OCI-LY1 (cell line): ENCODE data around the gene POLA2.

ENCODE experiments used
- H2AFZ ChIP-seq: fragments of 200-600 bp; sonication (generic), shearing (Covaris generic); 2 replicates; pipeline ENCODE4 v1.6.0; 2014; ENCODE audit warnings: antibody characterized with exemption, mild to moderate bottlenecking, low read length
- H3F3A ChIP-seq: fragments of 200-600 bp; sonication (generic), shearing (Covaris generic); 2 replicates; pipeline ENCODE4 v1.6.0; 2014; ENCODE audit warnings: mild to moderate bottlenecking, antibody characterized with exemption, low read length, moderate library complexity; ENCODE audit not compliant: insufficient read depth
- H3K27ac ChIP-seq: fragments of 200-600 bp; sonication (generic); 2 replicates; pipeline ENCODE4 v1.5.1; 2014; ENCODE audit warnings: low read length, mixed run types, mild to moderate bottlenecking, low read depth; ENCODE audit not compliant: poor library complexity, severe bottlenecking
- H3K27me3 ChIP-seq: fragments of 200-600 bp; sonication (generic); 2 replicates; pipeline ENCODE4 v1.6.0; 2014; ENCODE audit warnings: antibody characterized with exemption, mild to moderate bottlenecking, low read length, moderate library complexity; ENCODE audit not compliant: insufficient read depth
- H3K36me3 ChIP-seq: fragments of 200-600 bp; sonication (generic); 2 replicates; pipeline ENCODE4 v1.6.1; 2014; ENCODE audit warnings: mild to moderate bottlenecking, antibody characterized with exemption, low read length, moderate library complexity, mixed read lengths; ENCODE audit not compliant: insufficient read depth
- H3K4me1 ChIP-seq: fragments of 200-600 bp; sonication (generic); 2 replicates; pipeline ENCODE4 v1.5.1; 2014; ENCODE audit warnings: mild to moderate bottlenecking, low read length, moderate library complexity; ENCODE audit not compliant: insufficient read depth, severe bottlenecking
- H3K4me2 ChIP-seq: fragments of 200-600 bp; sonication (generic), shearing (Covaris generic); 2 replicates; pipeline ENCODE4 v1.6.1; 2014; ENCODE audit warnings: low read length
- H3K4me3 ChIP-seq: fragments of 200-600 bp; sonication (generic); 2 replicates; pipeline ENCODE4 v1.5.1; 2014; ENCODE audit warnings: low read length, low read depth, mild to moderate bottlenecking, mixed read lengths; ENCODE audit not compliant: poor library complexity, severe bottlenecking
- H3K79me2 ChIP-seq: fragments of 200-600 bp; shearing (Covaris generic); 2 replicates; pipeline ENCODE4 v1.6.1; 2016; ENCODE audit warnings: mixed run types, low read length, mixed read lengths; ENCODE audit not compliant: insufficient read depth
- H3K9ac ChIP-seq: fragments of 200-600 bp; sonication (generic), shearing (Covaris generic); 2 replicates; pipeline ENCODE4 v1.6.1; 2014; ENCODE audit warnings: mild to moderate bottlenecking, low read length, mixed read lengths
- H3K9me2 ChIP-seq: fragments of 200-600 bp; sonication (generic), shearing (Covaris generic); 2 replicates; pipeline ENCODE4 v1.6.1; 2014; ENCODE audit warnings: low read depth, mild to moderate bottlenecking, low read length, mixed read lengths
- H3K9me3 ChIP-seq: fragments of 200-600 bp; shearing (Covaris generic); 2 replicates; pipeline ENCODE4 v1.6.1; 2014; ENCODE audit warnings: low read length, mixed read lengths
- H4K20me1 ChIP-seq: fragments of 200-600 bp; sonication (generic), shearing (Covaris generic); 2 replicates; pipeline ENCODE4 v1.6.0; 2016; ENCODE audit warnings: mild to moderate bottlenecking, low read length; ENCODE audit not compliant: insufficient read depth
- EZH2 ChIP-seq: fragments of 200-600 bp; sonication (generic), shearing (Covaris generic); IDR thresholded peaks from 2 replicates; pipeline ENCODE4 v1.8.0; 2017; ENCODE audit warnings: borderline replicate concordance, mixed run types, mild to moderate bottlenecking, antibody characterized with exemption, low read length, moderate library complexity, mixed read lengths
- TF ChIP-seq, protein P1 (sequence below): fragments of 200-600 bp; sonication (generic), shearing (Covaris generic); IDR thresholded peaks from 2 replicates; pipeline ENCODE4 v1.5.1; 2017; ENCODE audit warnings: mild to moderate bottlenecking, antibody characterized with exemption, low read length, moderate library complexity, mixed read lengths

The POLA2 gene

DNA sequence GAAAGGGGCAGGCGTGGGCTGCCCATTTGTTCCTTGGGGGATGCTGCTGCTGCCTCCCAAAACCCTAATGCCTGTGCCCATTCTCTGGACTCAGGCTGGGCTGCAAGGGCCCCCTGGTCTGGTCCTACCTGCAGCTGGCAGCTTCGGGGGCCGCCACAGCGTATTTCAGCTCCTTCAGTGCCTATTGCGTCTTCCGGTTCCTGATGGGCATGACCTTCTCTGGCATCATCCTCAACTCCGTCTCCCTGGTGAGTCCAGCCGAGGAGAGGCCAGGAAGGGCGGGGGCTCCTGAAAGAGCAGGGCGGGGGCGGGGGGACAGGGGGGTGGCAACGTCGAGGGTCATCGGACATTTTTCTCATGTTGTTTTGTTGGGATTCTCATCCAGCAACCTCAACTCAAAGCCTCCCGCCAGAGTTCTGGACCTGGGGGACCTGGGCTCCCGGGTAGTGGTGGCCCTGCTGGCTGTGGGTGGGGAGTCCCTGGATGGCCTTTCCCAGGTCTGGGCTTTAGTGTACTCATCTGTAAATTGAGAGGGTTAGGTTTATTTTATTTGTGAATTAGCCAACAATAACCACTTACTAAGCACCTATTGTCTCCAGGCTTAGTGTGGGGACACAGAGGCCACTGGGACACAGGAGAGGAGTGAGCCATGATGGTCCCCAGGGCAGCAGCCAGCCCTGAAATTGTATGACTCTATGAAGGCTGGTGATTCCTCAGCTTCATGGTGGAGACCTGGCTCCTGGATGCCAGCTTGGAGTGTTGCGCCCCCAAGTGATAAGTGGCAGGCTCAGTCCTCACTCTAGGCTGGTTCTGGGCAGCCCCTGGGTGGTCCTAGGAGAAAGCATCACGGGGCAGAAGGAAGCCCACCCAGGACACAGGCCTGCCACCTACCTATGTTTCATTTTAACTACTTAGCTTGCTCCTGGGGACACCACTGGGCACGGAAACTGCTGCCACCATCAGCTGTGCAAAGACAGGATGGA lies 44.0 kb upstream of the POLA2 start:
- Histone ChIP-seq H4K20me1 (no peaks in the 10 kb centered on the region), H3F3A (no peaks in the 10 kb centered on the region), H3K4me1 (no peaks in the 10 kb centered on the region), H3K9me2 (no peaks in the 10 kb centered on the region), H3K4me3 (no peak overlapping the region), H3K9me3 (no peaks in the 10 kb centered on the region), H3K4me2 (no peak overlapping the region), H3K36me3 (no peaks in the 10 kb centered on the region), H3K27ac (no peak overlapping the region), H3K27me3 (no peaks in the 10 kb centered on the region; the same call in 1 of the 2 replicates), H3K79me2 (no peaks in the 10 kb centered on the region), H2AFZ (no peak overlapping the region), H3K9ac (no peak overlapping the region)
- TF ChIP-seq, protein P1, sequence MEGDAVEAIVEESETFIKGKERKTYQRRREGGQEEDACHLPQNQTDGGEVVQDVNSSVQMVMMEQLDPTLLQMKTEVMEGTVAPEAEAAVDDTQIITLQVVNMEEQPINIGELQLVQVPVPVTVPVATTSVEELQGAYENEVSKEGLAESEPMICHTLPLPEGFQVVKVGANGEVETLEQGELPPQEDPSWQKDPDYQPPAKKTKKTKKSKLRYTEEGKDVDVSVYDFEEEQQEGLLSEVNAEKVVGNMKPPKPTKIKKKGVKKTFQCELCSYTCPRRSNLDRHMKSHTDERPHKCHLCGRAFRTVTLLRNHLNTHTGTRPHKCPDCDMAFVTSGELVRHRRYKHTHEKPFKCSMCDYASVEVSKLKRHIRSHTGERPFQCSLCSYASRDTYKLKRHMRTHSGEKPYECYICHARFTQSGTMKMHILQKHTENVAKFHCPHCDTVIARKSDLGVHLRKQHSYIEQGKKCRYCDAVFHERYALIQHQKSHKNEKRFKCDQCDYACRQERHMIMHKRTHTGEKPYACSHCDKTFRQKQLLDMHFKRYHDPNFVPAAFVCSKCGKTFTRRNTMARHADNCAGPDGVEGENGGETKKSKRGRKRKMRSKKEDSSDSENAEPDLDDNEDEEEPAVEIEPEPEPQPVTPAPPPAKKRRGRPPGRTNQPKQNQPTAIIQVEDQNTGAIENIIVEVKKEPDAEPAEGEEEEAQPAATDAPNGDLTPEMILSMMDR: no peak; the same call in 1 of the 2 replicates
- no peak for TF ChIP-seq EZH2

DNA sequence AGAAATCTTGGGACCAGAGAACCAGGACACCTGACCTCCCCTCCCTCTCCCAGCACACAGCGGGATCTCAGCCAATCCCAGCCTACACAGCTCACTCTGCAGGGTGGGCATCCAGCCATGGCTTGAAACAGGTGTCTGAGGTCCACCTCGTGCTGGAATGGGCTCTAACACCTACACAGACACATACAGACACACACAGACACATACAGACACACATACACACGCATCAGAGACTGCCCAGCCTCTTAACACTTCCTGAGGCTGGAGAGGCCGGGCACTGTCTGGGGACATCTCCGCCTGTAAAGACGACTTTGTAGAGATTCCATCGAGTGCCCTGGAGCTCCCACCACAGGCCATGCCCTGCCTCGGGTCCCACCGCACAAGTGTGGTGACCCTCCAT lies 43.3 kb upstream of the POLA2 start:
- no peaks in the 10 kb centered on the region for H4K20me1 ChIP-seq

DNA sequence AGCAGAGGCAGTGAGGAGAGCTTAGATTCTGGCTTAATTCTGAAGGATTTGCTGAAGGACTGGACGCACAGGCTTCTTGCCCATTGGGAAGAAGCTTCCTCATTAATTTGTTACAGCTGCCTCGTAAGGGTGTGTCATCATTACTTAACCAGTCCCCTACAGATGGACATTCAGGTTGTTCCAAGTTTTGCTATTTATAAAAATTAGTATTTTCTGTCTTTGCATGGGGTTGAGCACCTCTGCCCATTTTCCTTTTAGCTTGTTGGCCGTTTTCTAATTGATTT lies 41.9 kb upstream of the POLA2 start:
- Histone ChIP-seq H3K4me2 (no peak overlapping the region), H3K9me3 (no peaks in the 10 kb centered on the region), H3K27me3 (no peaks in the 10 kb centered on the region; the same call in 1 of the 2 replicates), H3K4me1 (no peaks in the 10 kb centered on the region), H3K4me3 (no peak overlapping the region), H3K79me2 (no peaks in the 10 kb centered on the region), H2AFZ (no peak overlapping the region), H3K9ac (no peak overlapping the region), H3K9me2 (no peaks in the 10 kb centered on the region), H4K20me1 (no peaks in the 10 kb centered on the region), H3F3A (no peaks in the 10 kb centered on the region), H3K27ac (no peak overlapping the region), H3K36me3 (no peaks in the 10 kb centered on the region)
- TF ChIP-seq, protein P1: no peak
- no peak for TF ChIP-seq EZH2

More for the DNA sequence above, 43.3 kb upstream of the POLA2 start:
- Histone ChIP-seq H3K27ac (no peak overlapping the region), H3K4me2 (no peak overlapping the region), H3K9me2 (no peaks in the 10 kb centered on the region), H3K9me3 (no peaks in the 10 kb centered on the region), H3K4me1 (no peaks in the 10 kb centered on the region), H2AFZ (no peak overlapping the region), H3F3A (no peaks in the 10 kb centered on the region), H3K27me3 (no peaks in the 10 kb centered on the region; the same call in 1 of the 2 replicates), H3K9ac (no peak overlapping the region), H3K79me2 (no peaks in the 10 kb centered on the region), H3K36me3 (no peaks in the 10 kb centered on the region), H3K4me3 (no peak overlapping the region)
- TF ChIP-seq, protein P1: no peak
- no peak for TF ChIP-seq EZH2
